ENCODE measurements around the gene LRRC42. TPM values are rescaled to one million over a fixed set of nuclear protein-coding genes. Genes with fewer than 3 reads are reported as not detected.

LRRC42 gene
- total RNA-seq, 1 experiment from 2014 or later: 38.1 TPM

GRCh38 chr1:53998223-53998622 lies 52.1 kb downstream of the LRRC42 start:
- ATAC-seq: no peak
- ChIA-PET CTCF (interaction anchor here (0.7 kb wide), 1 partner anchor 127 kb away, joined by 4 read pairs; no protein-coding TSS in a partner anchor), POLR2A (no interaction called here)

More at GRCh38 chr1:53998223-53998622, 52.1 kb downstream of the LRRC42 start:
- peaks cover 9% of the 10 kb centered on the region for H3K27me3 Mint-ChIP-seq (ENCODE audit: low read depth)
- peaks cover 9% of the 10 kb centered on the region for H3K9me3 Mint-ChIP-seq
- no peak for DNase-seq (ENCODE audit: low spot score)
- no peak overlapping the region for H3K4me3 Mint-ChIP-seq
- no peaks in the 10 kb centered on the region; the same call in 1 of the 2 replicates for H3K36me3 Mint-ChIP-seq
- no peaks in the 10 kb centered on the region for H3K4me1 Mint-ChIP-seq
- H3K27ac Mint-ChIP-seq: no peak overlapping the region
- no peak for TF ChIP-seq JAZF1 (CRISPR knock-in tag; IDR thresholded peaks at IDR 0.05)
- TF ChIP-seq ZNF281 (CRISPR knock-in tag; IDR thresholded peaks at IDR 0.05): no peak
- no peak for TF ChIP-seq GABPB1 (CRISPR knock-in tag; IDR thresholded peaks at IDR 0.05)
- no peak for TF ChIP-seq CREB1 (CRISPR knock-in tag; IDR thresholded peaks at IDR 0.05)
- no peak for TF ChIP-seq ZNF416 (CRISPR knock-in tag; IDR thresholded peaks at IDR 0.05)
- TF ChIP-seq ARID4B (CRISPR knock-in tag; IDR thresholded peaks at IDR 0.05; ENCODE audit: borderline replicate concordance): no peak
- TF ChIP-seq STAT6 (CRISPR knock-in tag; conservative IDR thresholded peaks at IDR 0.05; ENCODE audit: low read depth): no peak
- TF ChIP-seq PREB (CRISPR knock-in tag; IDR thresholded peaks at IDR 0.05; ENCODE audit: borderline replicate concordance): no peak
- no peak for TF ChIP-seq ZNF532 (CRISPR knock-in tag; IDR thresholded peaks at IDR 0.05; ENCODE audit: borderline replicate concordance)
- no peak for TF ChIP-seq TP53 (CRISPR knock-in tag; IDR thresholded peaks at IDR 0.05)
- TF ChIP-seq MAX (CRISPR knock-in tag; IDR thresholded peaks at IDR 0.05): no peak
- no peak for TF ChIP-seq E2F4 (CRISPR knock-in tag; IDR thresholded peaks at IDR 0.05; ENCODE audit: borderline replicate concordance, low read depth)
